Stimulated activated CD8-positive, alpha-beta memory T cell treated with anti-CD3 and anti-CD28 coated beads, Interleukin-4, amount 100 ng/mL, for 1 hour (primary cell): ENCODE measurements around the gene GNG8.

Experiments used
- DNase-seq, 2 donors: peaks; one replicate each; pipeline ENCODE4 v3.0.0-alpha.2; 2020; ENCODE audit warnings: low read depth in 2 of 2, low spot score in 1 of 2

The GNG8 gene

DNA sequence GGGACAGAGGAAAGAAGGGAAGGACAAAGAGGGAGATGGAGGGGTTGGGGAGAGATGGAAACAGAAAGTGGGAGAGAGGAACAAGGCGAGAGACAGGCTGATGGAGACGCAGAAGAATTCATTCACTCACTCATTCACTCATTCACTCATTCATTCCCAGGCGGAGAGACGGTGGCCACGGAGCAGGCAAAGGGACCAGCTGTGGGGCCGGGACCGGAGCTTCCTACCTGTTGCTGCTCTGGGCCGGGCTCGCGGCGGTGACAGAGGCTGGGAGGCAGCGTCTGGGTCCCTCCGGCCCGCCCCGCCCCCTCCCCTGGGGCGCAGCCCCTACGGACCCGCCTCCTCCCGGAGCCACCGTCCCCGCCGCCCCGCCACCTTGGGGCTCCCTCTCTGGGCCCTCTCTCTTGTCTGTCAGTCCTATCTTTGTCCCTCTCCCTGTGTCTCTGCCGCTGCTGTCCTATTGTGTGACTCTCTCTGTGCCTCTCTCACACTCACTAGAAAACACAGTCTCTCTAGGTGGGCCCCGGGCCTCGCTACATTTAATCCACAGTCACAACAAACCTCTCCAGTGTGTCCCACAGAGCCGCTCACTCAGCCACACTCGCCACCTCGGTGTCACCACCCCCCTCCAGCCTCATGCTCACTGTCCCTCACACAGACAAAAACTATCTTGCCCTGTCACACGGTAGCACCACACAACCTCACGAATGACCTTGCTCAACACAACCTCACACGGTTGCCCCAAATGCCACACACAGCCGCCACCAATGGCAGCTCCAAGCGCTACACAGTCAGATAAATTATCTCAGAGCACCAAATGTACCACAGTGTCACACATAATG is at the start of gene GNG8:
Gene GNG8 (minus strand): TSS at position 283 of the 842 bp plus-strand sequence. CDS start 1,520 bp downstream, outside the sequence.
- DNase-seq: no peak

DNA sequence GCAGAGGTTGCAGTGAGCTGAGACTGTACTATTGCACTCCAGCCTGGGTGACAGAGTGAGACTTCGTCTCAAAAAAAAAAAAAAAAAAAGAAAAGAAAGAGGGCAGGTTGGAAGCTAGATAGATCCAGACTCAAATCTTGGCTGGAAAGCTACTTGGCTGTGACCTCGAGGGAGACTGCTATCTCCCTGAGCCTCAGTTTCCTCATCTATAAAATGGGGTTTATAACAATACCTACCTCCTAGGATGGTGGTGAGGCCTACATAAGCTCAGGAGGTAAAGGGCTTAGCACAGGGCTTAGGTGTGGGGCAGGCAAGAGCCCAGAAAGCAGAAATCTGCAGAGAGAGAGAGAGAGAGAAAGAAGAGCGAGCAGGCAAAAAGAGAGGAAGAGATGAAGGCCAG is 49.2 kb upstream of the GNG8 start:
- no peak for DNase-seq

DNA sequence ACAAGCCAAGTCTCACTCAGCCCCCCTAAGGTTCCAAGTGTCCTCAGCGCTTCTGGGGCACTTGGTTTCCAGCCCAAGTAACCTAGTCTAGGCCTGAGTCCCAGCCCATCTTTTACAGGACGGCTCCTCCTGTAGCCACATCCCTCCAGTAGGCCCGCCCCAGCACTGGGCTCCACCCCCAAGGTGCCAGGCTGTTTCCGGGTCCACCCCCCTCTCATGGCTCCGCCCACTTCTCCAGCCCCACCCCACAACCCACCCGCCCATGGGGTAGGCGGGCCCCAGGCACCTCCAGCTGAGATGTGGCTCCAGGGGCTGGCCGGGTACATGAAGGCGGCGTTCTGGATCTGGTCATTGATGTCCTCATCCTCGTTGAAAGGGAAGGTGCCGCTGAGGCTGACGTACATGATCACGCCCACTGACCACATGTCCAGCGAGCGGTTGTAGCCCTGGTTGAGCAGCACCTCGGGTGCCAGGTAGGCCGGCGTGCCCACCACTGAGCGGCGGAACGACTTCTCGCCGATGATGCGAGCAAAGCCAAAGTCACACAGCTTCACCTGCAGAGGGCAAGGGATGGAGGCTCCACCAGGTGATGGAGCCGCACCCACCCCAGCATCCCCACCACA is 42.2 kb upstream of the GNG8 start:
- DNase-seq: peak in 1 of 2 donors; percentile 25

DNA sequence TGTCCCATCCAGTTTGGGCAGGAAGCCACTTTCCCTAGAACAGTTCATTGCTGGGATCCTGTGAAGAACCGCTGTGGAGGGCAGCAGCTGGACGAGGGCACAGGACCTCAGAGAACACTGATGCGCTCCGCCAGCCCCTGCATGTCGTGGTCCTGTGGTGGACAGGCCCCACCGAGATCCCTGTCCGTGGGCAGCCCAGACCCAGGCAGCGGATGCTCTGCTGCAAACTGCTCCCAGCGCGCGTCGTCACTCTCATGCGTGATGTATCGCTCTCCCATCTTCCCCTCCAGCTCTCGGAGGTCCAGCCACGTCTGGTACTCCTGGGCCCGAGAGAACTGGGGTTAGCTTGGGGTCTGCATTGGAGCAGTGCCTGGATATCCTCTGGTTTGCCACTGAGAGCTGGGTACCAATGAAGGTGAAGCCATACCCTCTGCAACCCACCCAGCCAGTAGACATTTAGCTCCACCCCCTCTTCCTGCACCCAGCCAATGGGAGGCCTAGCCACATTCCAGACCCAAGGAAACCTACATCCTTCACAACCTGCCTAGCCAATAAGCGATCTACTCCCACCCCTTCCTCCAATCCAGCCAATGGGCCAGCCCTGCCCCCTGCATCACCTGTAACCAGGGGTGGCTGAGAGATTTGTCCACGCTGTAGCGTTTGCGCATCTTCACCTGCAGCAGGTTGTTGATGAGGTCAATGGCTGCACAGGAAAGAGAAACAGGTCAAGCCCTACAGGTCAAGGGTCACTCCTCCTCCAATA is 38.6 kb upstream of the GNG8 start:
- no peak for DNase-seq

DNA sequence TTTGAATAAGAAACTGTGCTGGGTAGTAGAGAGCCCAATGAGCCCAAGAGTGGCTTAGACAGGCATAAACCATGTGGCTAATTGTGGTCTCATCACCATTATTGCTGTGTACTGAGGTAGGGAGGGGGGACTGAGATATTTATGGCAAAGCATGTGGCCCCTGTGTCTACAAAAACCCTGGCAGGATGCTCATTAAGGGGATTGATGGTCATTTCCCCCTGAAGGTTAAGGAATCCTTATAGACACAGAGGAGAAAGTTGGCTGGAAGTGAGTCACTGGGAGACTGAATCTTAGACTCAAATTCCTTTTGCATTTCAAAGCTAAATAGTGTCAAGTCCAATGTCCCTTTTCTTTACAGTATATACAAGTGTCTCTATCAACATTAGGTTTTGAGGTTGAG is 34.8 kb upstream of the GNG8 start:
- no peak for DNase-seq

DNA sequence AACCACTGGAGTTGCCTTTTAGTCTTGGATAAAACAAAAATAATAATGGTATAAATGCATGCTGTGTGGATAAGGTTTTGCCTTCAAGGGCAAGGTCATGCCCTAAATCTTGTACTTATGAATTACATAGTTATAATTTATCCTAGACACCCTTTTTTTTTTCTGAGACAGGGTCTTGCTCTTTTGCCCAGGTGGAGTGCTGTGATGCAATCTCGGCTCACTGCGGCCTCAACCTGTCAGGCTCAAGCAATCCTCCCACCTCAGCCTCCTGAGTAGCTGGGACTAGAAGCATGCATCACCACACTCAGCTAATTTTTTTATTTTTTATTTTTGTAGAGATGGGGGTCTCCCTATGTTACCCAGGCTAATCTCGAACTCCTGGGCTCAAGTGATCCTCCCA is 32.7 kb upstream of the GNG8 start:
- DNase-seq: no peak

DNA sequence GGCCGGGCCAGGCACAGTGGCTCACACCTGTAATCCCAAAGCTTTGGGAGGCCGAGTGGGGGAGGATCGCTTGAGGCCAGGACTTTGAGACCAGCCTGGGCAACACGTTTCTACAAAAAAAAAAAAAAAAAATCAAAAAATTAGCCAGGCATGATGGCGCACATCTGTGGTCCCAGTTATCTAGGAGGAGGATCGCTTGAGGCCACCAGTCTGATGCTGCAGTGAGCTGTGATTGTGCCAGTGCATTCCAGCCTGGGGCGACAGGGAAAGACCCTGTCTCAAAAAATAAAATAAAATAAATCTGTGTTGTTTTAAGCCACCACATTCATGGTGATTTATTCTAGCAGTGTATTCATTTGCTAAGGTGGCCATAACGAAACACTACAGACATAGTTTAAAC is 29.1 kb upstream of the GNG8 start:
- DNase-seq: no peak

DNA sequence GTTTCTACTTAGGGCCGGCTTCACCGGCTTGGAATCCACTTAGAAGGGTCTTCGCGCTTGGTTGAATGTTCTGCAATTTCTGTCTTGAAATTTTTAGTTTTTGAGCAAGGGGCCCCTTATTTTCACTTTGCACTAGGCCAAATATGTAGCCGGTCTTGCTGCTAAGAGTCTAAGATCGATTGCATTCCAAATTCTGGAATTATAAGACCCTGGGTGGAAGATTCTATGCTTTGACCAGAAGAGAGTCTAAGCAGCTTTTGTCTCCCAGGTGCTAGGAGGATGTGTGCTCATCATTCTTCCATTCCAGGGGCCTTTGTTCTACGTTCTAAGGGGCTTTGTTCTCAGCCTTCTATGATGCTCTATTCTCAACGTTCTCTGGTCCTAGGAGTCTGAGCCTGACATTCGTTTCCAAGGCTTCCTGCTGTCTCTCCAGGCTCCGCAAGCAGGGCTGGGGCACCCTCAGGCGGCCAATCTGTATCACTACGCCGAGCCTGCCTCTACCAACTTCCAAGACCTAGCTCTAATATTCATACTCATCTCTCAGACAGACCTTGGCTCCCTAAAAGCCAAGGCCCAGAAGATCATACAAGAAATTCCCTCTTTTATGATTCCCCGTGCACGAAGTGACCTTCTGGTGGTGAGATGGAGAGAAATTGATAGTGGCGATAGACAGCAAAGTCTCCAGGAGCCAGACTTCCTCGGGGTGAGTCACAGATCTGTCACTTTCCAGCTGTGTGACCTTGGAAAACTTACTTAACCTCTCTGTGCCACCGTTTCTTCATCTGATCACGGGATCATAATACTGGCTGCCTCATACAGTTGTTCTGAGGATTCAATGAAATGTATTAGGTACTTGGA is 26.0 kb upstream of the GNG8 start:
- peak; percentile 28 to 48 for DNase-seq

DNA sequence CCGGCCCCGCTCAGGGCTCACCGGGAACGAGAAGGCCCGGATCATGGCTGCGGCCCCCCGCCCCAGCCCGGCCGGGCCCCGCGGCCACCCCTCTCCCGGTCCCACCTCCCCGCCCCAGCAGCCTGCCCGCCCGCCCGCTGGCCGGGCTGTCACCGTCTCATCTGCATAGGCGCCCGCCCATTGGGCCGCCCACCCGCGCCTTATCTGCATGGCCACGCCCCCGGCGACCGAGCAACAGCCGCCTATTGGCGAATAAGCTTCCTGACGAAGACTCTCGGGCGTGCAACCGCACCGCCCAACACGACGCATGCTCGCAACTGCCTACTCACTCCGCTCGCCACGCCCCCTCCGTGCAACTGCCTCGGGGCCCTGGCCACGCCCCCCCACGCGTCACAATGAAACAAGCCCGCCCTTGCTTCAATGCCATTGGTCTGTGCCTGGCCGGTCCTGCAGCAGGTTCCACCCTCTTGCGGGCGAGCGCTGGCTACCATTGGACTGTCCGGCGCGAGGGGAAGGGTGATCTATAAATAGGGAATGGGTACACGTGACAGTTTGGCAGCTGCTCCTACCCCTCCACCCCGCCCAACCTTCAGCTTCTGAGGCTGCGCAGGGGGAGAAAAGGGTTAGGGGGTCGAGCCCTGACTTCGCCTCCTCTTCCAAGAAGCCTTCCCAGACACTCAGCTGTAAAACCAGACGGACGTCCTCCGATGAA is 25.2 kb upstream of the GNG8 start, which contains the start of gene DACT3:
Gene DACT3 (minus strand): TSS at position 163 of the 712 bp plus-strand sequence. CDS start 118 bp downstream, at position 45.
- DNase-seq: peak; percentile 99 to 100

DNA sequence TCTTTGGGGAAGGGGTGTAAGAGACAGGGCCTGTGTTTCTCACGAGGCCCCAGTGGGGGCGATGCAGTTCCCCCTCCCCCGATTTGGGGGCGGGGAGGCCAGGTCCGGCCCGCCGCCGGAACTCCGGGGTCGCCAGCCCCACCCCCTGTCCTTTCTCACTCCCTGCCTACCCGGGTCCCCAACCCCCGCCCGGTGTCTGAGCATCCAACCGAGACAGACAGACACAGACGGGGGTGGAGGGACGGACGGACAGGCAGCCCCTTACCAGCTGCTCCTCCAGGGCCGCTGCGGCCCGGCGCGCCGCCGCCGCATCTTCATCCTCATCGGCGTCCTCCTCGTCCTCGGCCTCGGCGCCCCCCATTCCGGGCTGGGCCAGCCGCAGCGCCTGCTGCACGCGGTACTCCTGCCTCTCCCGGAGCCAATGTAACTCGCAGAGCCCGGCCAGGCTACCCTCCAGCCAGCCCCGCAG is 24.6 kb upstream of the GNG8 start:
- DNase-seq: no peak

DNA sequence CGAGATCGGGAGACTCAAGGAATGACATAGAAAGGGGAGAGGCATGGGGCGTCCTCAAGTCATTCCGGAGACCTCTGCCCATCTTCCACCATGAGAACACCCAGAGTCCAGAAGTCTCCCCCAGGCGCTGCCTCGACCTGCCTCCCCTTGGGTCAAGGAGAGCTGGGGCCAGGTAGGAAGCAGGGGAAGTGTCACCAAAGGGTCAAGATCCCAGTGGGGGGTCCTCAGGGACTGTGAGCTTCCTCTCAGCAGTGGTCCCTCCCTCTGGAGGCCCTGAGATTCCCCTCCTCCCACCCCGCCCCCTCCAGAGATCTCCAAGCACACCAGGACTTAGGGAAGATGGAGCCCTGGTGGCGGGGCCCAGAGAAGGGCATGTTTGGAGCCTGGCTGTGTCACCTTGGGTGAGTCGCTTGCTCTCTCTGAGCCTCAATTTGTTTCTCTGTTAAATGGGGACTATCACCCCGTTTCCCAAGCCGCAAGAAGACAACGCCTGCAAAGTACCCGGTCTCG is 24.1 kb upstream of the GNG8 start:
- no peak for DNase-seq

DNA sequence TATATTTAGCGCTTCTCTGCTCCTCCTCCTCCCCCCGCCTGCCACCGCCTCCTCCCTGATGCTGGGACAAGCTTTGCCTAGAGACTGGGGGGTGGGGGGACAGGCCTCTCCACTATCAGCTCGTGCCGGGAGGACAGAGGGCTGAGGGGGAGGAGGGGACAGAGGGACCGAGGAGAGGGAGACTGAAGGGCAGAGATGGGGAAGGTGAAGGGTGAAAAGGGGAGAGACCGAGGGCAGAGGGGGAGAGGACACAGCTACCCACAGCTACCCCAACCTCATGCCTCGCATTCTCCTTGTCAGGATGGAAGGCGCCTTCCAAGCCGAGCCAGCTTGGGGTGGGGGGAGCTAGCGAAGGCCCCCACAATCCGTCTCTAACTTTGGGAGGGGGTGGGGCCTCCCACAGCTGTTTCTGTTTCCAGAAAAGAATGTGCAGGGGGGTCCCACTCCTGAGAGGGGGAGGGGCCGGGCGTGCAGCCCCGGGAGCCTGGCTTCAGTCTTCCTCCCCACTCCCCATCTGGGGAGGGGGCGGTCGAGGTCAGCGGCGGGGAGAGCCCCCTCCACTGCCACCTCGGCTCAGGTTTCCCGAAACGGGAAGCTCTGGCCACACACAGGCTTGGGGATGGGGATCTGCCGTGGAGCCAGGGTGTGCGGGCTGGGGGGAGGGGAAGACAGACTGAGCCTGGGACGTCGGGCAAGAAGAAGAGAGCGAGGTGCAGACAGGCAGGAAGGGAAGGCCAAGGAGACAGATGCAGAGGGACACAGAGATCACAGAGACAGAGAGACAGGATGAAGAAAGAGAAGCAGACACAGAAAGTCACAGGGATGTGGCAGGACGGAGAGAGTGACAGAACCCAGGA is 23.4 kb upstream of the GNG8 start:
- no peak for DNase-seq

DNA sequence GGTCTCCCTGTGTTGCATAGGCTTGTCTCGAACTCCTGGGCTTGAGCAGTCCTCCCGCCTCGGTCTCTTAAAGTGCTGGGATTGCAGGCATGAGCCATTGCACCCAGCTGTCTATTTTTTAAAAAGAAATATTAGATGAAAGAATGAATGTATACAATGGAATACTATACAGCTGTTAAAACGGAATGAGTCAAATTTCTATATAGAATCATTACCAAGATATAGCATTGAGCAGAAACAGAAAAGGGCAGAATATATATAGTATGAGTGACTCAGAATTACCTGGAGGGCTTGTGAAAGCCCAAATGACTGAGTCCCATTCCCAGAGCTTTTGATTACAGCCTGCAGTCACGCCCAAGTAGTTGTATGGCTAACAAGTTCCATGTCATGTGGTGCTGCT is 20.5 kb upstream of the GNG8 start:
- DNase-seq: no peak

DNA sequence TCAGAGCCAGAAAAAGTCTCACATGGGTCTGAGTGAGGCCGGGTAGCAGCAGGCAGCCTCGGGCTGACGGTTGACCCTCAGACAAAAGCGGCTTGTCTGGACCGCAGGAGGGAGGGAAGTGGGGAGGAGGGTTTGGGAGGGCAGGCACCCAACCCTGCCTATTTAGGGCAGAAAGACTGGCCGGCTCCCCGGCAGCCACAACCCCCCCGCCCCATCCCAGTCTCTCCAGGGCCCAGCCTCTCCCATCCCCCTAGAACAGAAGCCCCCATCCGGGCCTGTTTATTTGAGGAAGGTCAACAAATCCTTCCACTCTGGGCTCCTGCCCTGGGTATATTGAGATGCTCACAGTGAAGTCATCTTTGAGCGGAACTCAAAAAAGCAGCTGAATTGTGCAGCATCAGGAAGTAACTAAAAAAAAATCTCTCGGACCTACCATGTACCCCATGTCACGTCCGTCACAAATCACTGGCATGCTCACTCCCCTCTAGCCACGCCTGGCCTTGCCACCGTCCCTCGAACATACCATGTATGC is 18.7 kb upstream of the GNG8 start:
- DNase-seq: no peak

DNA sequence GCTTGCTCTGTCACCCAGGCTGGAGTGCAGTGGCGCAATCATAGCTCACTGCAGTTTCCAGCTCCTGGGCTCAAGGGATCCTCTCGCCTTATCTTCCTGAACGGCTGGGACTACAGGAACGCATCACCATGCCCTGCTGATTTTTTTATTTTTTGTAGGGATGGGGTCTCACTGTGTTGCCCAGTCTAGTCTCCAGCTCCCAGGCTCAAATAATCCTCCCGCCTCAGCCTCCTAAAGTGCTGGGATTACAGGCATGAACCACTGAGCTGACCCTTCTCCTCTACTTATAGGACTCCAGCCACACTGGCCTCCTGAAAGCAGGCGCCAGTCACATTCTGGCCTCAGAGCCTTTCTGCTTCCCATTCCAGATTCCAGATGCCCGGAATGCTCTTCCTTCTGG is 14.4 kb upstream of the GNG8 start:
- no peak for DNase-seq

DNA sequence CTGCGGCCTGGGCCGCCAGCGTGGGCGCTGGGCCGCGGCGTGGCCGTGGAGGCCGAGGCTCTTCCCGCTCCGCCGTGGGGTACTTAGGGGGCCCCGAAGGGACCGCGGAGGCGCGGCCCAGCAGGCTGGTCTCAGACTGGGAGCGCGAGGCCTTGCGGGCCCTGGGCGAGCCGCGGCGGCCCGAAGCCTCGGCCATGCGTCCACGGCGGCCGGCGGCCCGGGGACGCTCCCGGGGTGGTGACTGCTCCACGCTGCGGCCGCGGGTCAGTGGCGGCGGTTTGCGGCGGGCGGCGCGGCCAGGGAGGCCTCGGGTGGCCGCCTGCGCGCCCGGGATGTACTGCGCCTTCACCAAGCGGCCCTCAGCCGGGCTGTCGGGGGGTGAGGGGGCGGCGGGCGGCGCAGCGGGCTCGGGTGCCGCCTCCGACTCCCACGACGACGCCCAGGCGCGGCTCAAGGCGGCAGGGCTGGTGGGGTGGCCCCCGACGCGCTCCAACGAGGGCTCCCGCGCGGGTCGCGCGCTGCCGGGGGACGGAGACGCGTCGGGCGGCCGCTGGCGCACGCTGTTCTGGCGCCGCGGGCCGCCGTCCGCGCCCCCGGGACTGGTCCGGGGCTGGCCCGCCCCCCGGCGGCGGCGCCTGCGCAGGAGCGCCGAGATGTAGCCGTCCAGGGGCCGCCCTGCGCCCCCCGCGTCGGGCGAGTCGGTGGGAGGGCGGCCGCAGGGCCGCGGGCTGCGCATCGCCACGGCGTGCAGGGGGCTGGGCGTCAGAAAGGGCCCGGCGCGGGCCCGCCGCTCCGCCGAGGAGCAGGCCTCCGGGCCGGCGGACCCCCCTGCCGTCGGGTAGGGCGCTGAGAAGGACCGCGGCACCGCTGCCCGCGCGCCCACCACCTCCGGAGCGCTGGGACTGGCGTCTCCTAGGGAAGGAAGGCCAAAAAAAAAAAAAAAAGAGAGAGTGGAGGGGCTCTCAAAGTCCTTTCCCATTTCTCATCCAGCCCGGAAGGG is 13.3 kb upstream of the GNG8 start:
- no peak for DNase-seq
